ENCODE results near the gene LAMTOR4.
A peak's percentile ranks its signal among the peaks of the same experiment; 100 is the strongest.
"Not testable (repeated sequence)": the region's sequence is repeated elsewhere in the genome, so short reads cannot be mapped to it uniquely, and the experiment has no call there.

The LAMTOR4 gene

DNA sequence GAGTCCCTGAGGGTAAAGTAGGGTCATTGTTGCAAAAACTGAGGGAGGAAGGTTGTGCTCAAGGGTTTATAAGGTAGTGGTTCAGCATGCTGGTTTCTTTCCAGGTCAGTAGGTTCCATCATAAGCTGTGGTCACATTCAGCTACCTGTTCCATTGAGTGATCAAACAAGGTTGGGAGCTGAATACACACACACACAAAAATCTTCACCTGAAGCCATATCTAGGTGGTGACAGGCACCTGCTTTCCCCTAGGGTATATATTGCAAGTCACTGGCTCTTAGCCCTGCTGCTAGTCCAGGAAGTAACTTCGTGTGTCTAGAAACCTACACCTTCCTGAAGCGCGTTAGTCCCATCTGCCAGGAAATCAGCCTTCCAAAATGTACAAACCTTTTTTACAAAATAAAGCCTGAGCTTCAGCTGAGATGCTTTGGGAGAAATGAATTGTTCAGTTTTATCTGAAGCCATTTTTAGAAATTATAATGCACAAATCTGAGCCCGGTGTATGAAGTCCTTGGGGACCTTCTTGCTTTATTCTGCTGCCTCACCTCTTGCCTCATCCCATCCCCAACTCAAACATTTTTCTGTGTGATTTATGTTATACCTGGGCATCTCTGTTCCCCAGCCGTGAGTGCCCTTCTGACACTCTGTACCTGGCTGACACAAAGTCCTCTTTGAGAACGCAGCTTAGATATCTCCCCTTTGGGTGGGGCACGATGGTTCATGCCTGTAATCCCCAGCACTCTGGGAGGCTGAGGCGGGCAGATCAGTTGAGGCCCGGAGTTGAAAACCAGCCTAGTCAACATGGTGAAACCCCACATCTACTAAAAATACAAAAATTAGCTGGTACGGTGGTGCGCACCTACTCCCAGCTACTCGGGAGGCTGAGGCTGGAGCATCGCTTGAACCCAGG, 10.6 kb upstream of the LAMTOR4 start:
- no peak for DNase-seq (ENCODE audit: low read depth)
- H3K4me3 ChIP-seq (ENCODE audit: control insufficient read depth, low read depth, low read length), result no peak overlapping the region
- TF ChIP-seq, protein P1, sequence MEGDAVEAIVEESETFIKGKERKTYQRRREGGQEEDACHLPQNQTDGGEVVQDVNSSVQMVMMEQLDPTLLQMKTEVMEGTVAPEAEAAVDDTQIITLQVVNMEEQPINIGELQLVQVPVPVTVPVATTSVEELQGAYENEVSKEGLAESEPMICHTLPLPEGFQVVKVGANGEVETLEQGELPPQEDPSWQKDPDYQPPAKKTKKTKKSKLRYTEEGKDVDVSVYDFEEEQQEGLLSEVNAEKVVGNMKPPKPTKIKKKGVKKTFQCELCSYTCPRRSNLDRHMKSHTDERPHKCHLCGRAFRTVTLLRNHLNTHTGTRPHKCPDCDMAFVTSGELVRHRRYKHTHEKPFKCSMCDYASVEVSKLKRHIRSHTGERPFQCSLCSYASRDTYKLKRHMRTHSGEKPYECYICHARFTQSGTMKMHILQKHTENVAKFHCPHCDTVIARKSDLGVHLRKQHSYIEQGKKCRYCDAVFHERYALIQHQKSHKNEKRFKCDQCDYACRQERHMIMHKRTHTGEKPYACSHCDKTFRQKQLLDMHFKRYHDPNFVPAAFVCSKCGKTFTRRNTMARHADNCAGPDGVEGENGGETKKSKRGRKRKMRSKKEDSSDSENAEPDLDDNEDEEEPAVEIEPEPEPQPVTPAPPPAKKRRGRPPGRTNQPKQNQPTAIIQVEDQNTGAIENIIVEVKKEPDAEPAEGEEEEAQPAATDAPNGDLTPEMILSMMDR (IDR thresholded peaks at IDR 0.05; ENCODE audit: control insufficient read depth, insufficient read depth, low read depth, low read length, missing control alignments), result no peak

DNA sequence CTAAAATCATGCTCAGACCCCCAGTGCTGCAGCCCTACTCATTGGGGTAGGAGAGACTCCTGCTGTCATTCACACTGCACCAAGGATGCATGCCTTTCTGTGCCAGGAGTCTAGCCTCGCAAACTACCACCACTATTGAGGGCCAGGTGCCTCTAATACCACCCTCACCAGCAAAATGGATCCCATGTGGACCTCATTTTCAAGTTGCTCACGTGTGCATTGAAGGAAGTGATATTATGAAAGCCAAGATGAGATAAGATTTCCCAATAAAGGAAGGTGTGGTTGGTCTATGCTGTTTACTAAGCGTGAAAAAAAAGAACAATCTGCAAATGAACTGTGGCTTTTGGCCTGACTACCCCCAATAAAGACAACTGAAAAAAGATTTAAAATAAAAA, 7.2 kb upstream of the LAMTOR4 start:
- DNase-seq (ENCODE audit: low read depth), result no peak
- no peak overlapping the region for H3K4me3 ChIP-seq (ENCODE audit: control insufficient read depth, low read depth, low read length)

DNA sequence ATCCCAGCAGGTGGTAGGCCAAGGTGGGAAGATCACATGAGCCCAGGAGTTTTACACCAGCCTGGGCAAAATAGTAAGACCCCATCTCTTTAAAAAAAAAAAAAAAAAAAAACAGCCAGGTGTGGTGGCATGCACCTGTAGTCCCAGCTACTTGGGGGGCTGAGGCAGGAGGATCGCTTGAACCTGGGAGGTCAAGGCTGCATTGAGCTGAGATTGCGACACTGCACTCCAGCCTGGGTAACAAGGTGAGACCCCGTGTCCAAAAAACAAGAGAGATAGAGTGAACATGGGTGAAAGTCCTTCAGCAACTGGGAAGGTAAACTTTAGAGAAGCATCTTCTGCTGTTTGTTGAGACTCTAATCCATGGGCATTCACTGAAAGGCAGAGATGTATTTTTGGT, 6.3 kb upstream of the LAMTOR4 start:
- no peak for DNase-seq (ENCODE audit: low read depth)
- TF ChIP-seq, protein P1 (IDR thresholded peaks at IDR 0.05; ENCODE audit: control insufficient read depth, insufficient read depth, low read depth, low read length, missing control alignments), result no peak
- H3K4me3 ChIP-seq (ENCODE audit: control insufficient read depth, low read depth, low read length), result no peak overlapping the region

More for the DNA sequence above, 7.2 kb upstream of the LAMTOR4 start:
- TF ChIP-seq, protein P1 (IDR thresholded peaks at IDR 0.05; ENCODE audit: control insufficient read depth, insufficient read depth, low read depth, low read length, missing control alignments), result no peak

DNA sequence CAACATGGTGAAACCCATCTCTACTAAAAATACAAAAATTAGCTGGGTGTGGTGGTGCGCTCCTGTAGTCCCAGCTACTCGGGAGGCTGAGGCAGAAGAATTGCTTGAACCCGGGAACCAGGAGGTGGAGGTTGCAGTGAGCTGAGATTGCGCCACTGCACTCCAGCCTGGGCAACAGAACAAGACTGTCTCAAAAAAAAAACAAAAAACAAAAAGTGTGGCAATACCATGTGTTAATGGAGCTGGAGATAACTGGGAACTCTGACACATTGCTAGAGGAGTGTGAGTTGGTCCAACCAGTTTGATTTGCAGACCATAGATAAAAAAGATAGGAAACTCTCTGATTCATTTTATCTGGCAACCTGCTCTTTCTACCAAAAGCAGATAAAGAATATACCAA, 2.4 kb upstream of the LAMTOR4 start:
- DNase-seq (ENCODE audit: low read depth), result peak; percentile 74
- H3K4me3 ChIP-seq (ENCODE audit: control insufficient read depth, low read depth, low read length), result not testable (repeated sequence)

DNA sequence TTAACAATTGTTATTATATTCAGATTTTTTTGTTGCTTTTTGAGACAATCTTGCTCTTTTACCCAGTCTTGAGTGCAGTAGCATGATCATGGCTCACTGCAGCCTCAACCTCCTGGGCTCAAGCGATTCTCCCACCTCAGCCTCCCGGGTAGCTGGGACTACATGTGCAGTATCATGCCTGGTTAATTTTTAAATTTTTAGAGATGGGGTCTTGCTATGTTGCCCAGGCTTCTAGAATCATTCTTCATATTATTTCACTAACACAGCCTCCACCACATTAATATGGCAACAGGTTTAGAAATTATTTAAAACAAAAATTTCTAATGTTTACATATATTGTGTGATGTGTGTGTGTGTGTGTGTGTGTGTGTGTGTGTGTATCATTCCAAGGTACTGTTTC, 1.4 kb upstream of the LAMTOR4 start:
- H3K4me3 ChIP-seq (ENCODE audit: control insufficient read depth, low read depth, low read length), result no peak overlapping the region
- no peak for DNase-seq (ENCODE audit: low read depth)
- TF ChIP-seq, protein P1 (IDR thresholded peaks at IDR 0.05; ENCODE audit: control insufficient read depth, insufficient read depth, low read depth, low read length, missing control alignments), result no peak

DNA sequence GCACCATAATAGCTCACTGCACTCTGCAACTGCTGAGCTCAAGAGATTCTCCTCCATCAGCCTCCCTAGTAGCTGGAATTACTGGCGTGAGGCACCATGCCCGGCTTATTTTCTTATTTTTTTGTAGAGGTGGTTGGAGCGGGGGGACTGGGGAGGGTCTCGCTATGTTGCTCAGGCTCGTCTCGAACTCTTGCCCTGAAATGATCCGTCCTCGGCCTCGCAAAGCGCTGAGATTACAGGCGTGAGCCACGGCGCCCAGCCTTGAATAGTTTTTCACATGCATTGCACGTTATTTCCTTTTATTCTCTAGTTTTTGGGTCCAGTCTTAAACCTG, 526 bp upstream of the LAMTOR4 start:
- TF ChIP-seq, protein P1 (IDR thresholded peaks at IDR 0.05; ENCODE audit: control insufficient read depth, insufficient read depth, low read depth, low read length, missing control alignments), result no peak
- peak overlapping the region; percentile 88 for H3K4me3 ChIP-seq (ENCODE audit: control insufficient read depth, low read depth, low read length)
- DNase-seq (ENCODE audit: low read depth), result no peak

DNA sequence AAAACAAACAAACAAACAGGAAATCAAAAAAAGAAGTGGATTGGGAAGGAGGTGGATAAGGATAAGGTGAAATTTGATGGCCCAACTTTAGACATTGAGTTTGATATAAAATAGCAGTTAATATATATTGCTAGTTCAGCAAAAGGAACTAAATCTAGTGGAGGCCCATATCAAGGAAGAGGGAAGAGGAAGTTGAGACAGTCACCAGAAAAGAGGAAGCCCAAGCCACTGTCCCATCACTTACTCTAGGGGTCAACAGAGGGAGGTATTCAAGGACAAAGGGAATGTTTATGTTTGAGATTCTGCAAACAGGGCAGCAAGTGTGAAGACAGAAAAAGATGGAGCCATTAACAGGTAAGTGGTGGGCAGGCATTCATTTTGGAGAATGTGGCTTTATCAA, 3.7 kb downstream of the LAMTOR4 start:
- H3K4me3 ChIP-seq (ENCODE audit: control insufficient read depth, low read depth, low read length), result no peak overlapping the region
- no peak for DNase-seq (ENCODE audit: low read depth)
- TF ChIP-seq, protein P1 (IDR thresholded peaks at IDR 0.05; ENCODE audit: control insufficient read depth, insufficient read depth, low read depth, low read length, missing control alignments), result no peak
